Measurements from ENCODE around the gene ERMAP. TPM values are rescaled to one million over a fixed set of nuclear protein-coding genes. Genes with fewer than 3 reads are reported as not detected.

The ERMAP gene, protein sequence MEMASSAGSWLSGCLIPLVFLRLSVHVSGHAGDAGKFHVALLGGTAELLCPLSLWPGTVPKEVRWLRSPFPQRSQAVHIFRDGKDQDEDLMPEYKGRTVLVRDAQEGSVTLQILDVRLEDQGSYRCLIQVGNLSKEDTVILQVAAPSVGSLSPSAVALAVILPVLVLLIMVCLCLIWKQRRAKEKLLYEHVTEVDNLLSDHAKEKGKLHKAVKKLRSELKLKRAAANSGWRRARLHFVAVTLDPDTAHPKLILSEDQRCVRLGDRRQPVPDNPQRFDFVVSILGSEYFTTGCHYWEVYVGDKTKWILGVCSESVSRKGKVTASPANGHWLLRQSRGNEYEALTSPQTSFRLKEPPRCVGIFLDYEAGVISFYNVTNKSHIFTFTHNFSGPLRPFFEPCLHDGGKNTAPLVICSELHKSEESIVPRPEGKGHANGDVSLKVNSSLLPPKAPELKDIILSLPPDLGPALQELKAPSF
- total RNA-seq (10 to 100 TPM; 11.0 to 19.3 (median 15.4) TPM), polyA plus RNA-seq (1 to 10 TPM; 3.0 to 4.8 (median 4.4) TPM)
- long read RNA-seq, donor 1, partial matches to known transcripts = 0 of 2 reads
- long read RNA-seq, donor 1, other reads (novel, unspliced or antisense) = 0 of 2 reads
- long read RNA-seq, donor 2, partial matches to known transcripts = 0 of 3 reads
- long read RNA-seq, donor 2, other reads (novel, unspliced or antisense) = 0 of 3 reads

DNA sequence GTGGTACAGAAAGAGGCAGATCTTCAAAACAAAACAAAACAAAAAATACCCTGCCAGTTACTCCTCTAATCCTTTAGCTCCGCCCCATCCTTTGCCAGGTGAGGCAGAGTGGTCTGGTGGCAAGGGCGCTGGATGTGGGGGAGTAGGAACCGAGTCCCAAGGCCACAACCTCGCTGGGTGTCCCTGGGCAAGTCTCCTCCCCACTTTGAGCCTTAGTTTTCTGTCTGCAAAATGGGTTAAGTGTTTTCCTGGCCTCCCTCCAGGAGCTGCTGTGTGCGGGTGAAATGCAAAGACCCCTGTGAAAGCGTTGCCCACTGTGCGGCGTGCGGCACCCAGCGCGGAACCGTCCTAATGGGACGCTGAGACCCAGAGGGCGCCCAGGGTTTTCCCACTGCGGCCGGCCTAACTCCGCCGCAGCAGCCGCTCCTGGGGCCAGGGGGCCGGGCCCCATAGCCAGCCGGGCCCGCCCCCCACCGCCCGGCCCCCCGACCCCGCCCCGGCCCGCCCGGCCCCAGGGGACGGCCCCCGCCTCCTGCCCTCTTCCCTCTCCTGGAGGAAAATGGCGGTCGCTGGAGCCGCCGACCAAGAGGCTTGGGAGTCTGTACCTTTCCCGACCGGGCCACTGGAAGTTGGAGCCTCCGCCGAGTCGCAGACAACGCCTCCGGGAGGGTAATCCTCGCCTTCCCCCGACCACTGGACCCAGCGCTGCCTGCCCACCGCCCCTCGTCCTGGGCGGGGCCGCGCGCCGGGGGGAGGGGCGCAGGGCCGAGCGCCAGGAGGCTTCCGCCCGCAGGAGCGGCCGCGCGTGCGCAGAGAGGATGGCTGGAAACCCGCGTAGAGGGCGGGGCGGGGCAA lies at the start of gene ERMAP, which contains the start of gene SVBP:
Gene ERMAP, plus strand, starts transcription at position 538 of the 855 bp plus-strand sequence. CDS start 13,327 bp downstream, outside the sequence.
Gene SVBP, minus strand, starts transcription at position 813 of the 855 bp plus-strand sequence. CDS start 853 bp downstream, outside the sequence.
- WGBS, 5 donors = 1 to 2% (median 1%) methylated on average over 31 to 66 of the region's 66 CpGs
- H3K4me1 ChIP-seq = peaks cover 20 to 43% (median 26%) of the 10 kb centered on the region in 6 donors
- H3K27ac ChIP-seq = peak within 1 kb of the TSS; percentile 91 to 98 (median 96)
- H3K27me3 ChIP-seq (replicated peaks in 1 of 7) = no peaks in the 10 kb centered on the region
- intact Hi-C loops (cut with DNase I; ENCODE audit: low total_unique reads) = no loop called here
- peak; percentile 87 to 90 (median 88) for TF ChIP-seq POLR2AphosphoS5 (IDR thresholded peaks at IDR 0.05)
- TF ChIP-seq, protein P1, sequence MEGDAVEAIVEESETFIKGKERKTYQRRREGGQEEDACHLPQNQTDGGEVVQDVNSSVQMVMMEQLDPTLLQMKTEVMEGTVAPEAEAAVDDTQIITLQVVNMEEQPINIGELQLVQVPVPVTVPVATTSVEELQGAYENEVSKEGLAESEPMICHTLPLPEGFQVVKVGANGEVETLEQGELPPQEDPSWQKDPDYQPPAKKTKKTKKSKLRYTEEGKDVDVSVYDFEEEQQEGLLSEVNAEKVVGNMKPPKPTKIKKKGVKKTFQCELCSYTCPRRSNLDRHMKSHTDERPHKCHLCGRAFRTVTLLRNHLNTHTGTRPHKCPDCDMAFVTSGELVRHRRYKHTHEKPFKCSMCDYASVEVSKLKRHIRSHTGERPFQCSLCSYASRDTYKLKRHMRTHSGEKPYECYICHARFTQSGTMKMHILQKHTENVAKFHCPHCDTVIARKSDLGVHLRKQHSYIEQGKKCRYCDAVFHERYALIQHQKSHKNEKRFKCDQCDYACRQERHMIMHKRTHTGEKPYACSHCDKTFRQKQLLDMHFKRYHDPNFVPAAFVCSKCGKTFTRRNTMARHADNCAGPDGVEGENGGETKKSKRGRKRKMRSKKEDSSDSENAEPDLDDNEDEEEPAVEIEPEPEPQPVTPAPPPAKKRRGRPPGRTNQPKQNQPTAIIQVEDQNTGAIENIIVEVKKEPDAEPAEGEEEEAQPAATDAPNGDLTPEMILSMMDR (IDR thresholded peaks at IDR 0.05 in 8 of 11, conservative IDR thresholded peaks at IDR 0.05 in 3 of 11) = peak in 2 of 11 experiments; percentile 8 to 18
- no peak for TF ChIP-seq POLR2A (IDR thresholded peaks at IDR 0.05)
- H3K9me3 ChIP-seq = no peaks in the 10 kb centered on the region
- peak within 1 kb of the TSS; percentile 56 to 79 (median 66) for H3K4me3 ChIP-seq
- peaks cover 0 to 14% (median 0%) of the 10 kb centered on the region in 6 donors for H3K36me3 ChIP-seq
- peak; percentile 98 for DNase-seq

DNA sequence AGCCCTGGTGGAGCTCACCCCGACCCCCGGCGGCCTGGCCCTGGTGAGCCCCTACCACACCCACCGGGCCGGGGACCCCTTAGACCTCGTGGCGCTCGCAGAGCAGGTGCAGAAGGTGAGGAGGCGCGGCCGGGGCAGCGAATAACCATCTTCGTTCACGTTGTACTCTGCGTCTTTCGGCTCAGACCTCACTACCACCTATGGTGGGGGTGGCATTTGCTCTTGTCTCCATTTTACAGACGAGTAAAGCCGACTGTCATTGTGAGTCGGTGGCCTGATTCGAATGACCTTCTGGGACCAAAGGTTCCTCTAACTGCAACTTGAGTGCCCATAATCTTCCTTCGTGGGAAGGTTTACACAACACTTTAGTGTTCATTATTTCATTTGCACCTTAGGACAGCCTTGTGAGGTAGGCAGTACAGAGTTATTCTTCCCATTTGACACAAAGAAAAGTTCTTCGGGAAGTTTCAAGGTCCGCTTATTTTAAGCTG lies 49.4 kb upstream of the ERMAP start:
- TF ChIP-seq, protein P1 (IDR thresholded peaks at IDR 0.05 in 8 of 11, conservative IDR thresholded peaks at IDR 0.05 in 3 of 11) = no peak
- TF ChIP-seq POLR2A (IDR thresholded peaks at IDR 0.05) (no peak), POLR2AphosphoS5 (IDR thresholded peaks at IDR 0.05) (no peak)
- Histone ChIP-seq H3K27me3 (replicated peaks in 1 of 7) (no peaks in the 10 kb centered on the region), H3K4me1 (peaks cover 27 to 90% (median 56%) of the 10 kb centered on the region in 6 donors), H3K4me3 (peak overlapping the region; percentile 75 to 99 (median 94)), H3K9me3 (no peaks in the 10 kb centered on the region), H3K36me3 (peaks cover 0 to 7% (median 0%) of the 10 kb centered on the region in 6 donors), H3K27ac (peak overlapping the region; percentile 83 to 95 (median 91))
- DNase-seq = no peak
- intact Hi-C loops (cut with DNase I; ENCODE audit: low total_unique reads) = loop anchor here (10.0 kb wide), 1 partner anchor 83 kb away; the partner anchor contains the start of gene YBX1
- WGBS, 5 donors = 3 to 4% (median 4%) methylated on average over 19 to 23 of the region's 23 CpGs

DNA sequence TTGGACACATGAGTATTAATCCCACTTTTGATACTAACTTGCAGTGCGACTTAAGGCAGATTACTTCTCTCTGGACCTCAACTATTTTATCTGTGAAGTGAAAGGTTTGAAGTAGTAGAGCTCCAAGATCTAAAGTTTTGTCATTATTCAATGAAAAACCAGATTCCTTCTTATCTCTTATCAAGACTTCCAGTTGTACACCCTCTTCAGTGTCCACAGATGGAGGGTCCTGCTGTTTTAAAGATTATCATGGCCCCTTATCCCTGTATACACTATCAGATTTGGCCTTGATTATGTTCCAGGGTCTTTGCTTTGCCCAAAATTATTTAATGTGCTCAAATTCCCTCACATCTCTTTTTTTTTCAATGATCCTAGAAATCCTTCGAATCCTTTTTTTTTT lies 48.8 kb upstream of the ERMAP start:
- Histone ChIP-seq H3K9me3 (no peaks in the 10 kb centered on the region), H3K4me3 (peak overlapping the region in 7 of 8 donors; percentile 75 to 99 (median 97)), H3K36me3 (peaks cover 0 to 8% (median 0%) of the 10 kb centered on the region in 6 donors), H3K27me3 (replicated peaks in 1 of 7) (no peaks in the 10 kb centered on the region), H3K27ac (no peak overlapping the region), H3K4me1 (peaks cover 27 to 90% (median 57%) of the 10 kb centered on the region in 6 donors)
- no peak for DNase-seq
- TF ChIP-seq, protein P1 (IDR thresholded peaks at IDR 0.05 in 8 of 11, conservative IDR thresholded peaks at IDR 0.05 in 3 of 11) = no peak
- TF ChIP-seq POLR2A (IDR thresholded peaks at IDR 0.05) = no peak
- no peak for TF ChIP-seq POLR2AphosphoS5 (IDR thresholded peaks at IDR 0.05)
- intact Hi-C loops (cut with DNase I; ENCODE audit: low total_unique reads) = loop anchor here (10.0 kb wide), 1 partner anchor 83 kb away; the partner anchor contains the start of gene YBX1
- 85 to 91% (median 87%) methylated on average over 2 of the region's 2 CpGs for WGBS, 5 donors
